CD4-positive, alpha-beta T cell (primary cell): ENCODE data around the gene PHACTR3. TPM values are rescaled to one million over a fixed set of nuclear protein-coding genes. Genes with fewer than 3 reads are reported as not detected.

Experiments used
- ATAC-seq: fragments of 200-7000 bp; cut with Tn5 transposase; one replicate; pipeline ENCODE4 v1.10.0; 2022; ENCODE audit warnings: mild to moderate bottlenecking; ENCODE audit not compliant: poor library complexity
- CTCF ChIA-PET: fragments of 350-600 bp; sonication (Branson Sonifier 250); formaldehyde crosslinking; loops from one replicate; lab custom pipeline; 2021; ENCODE audit warnings: antibody characterized with exemption, inconsistent platforms; lab: Charles Lee
- POLR2A ChIA-PET: fragments of 350-600 bp; sonication (Branson Sonifier 250); formaldehyde crosslinking; loops from one replicate; lab custom pipeline; 2021; ENCODE audit warnings: antibody characterized with exemption, inconsistent platforms; lab: Charles Lee
- DNase-seq, 14 experiments: peaks; one replicate each; pipeline ENCODE4 v3.0.0-alpha.2; 2013 to 2020; ENCODE audit warnings: mixed read lengths in 2 of 14
- H3K27ac ChIP-seq, 2 donors: one replicate each; pipeline versions ENCODE4 v1.5.1 to v1.7.0; 2013; ENCODE audit warnings: low read length in 2 of 2, low read depth in 1 of 2, mild to moderate bottlenecking in 1 of 2
- H3K27me3 ChIP-seq, 2 experiments: 1 replicate in 1 of 2; 2 replicates in 1 of 2; pipeline versions ENCODE4 v1.6.1 to v1.7.0; 2013; ENCODE audit warnings: low read length in 2 of 2, control low read depth in 1 of 2, mild to moderate bottlenecking in 1 of 2, moderate library complexity in 1 of 2; ENCODE audit not compliant: insufficient read depth in 2 of 2, control insufficient read depth in 1 of 2
- H3K36me3 ChIP-seq: one replicate; pipeline ENCODE4 v1.6.1; 2013; ENCODE audit warnings: low read length, control low read depth; ENCODE audit not compliant: insufficient read depth
- H3K4me1 ChIP-seq: one replicate; pipeline ENCODE4 v1.6.1; 2013; ENCODE audit warnings: low read length, control low read depth; ENCODE audit not compliant: insufficient read depth
- H3K4me3 ChIP-seq: one replicate; pipeline ENCODE4 v1.5.1; 2013; ENCODE audit warnings: mild to moderate bottlenecking, low read length, moderate library complexity
- H3K9me3 ChIP-seq, 2 experiments: 1 replicate in 1 of 2; 2 replicates in 1 of 2; pipeline versions ENCODE4 v1.6.1 to v1.7.0; 2013; ENCODE audit warnings: low read length in 2 of 2, mild to moderate bottlenecking in 2 of 2, control low read depth in 1 of 2, moderate library complexity in 1 of 2; ENCODE audit not compliant: control insufficient read depth in 1 of 2, insufficient read depth in 1 of 2
- H3K27ac Mint-ChIP-seq: one replicate; pipeline ENCODE4 v1.8.0; 2020; ENCODE audit warnings: mixed read lengths
- H3K27me3 Mint-ChIP-seq: one replicate; pipeline ENCODE4 v1.8.0; 2021; ENCODE audit warnings: mixed read lengths
- H3K36me3 Mint-ChIP-seq: one replicate; pipeline ENCODE4 v1.8.0; 2021; ENCODE audit warnings: low read depth, mixed read lengths
- H3K4me1 Mint-ChIP-seq: one replicate; pipeline ENCODE4 v1.8.0; 2021; ENCODE audit warnings: low read depth, mixed read lengths
- H3K4me3 Mint-ChIP-seq: one replicate; pipeline ENCODE4 v1.8.0; 2020; ENCODE audit warnings: mild to moderate bottlenecking, mixed read lengths
- H3K9me3 Mint-ChIP-seq: one replicate; pipeline ENCODE4 v1.8.0; 2020; ENCODE audit warnings: mixed read lengths
- CTCF ChIP-seq: fragments of 200-600 bp; IDR thresholded peaks from one replicate; pipeline ENCODE4 v1.8.0; 2022; ENCODE audit warnings: antibody characterized with exemption, mild to moderate bottlenecking
- intact Hi-C, 2 experiments: fragments of 100-400 bp; cut with DNase I in 1 of 2; cut with micrococcal nuclease in 1 of 2; formaldehyde crosslinking; loops; one replicate each; pipeline versions ENCODE4 v1.15.1 to v1.9.0; 2023 to 2025; cut with DNase I, micrococcal nuclease
- total RNA-seq, 174 experiments: library from RNA in 2 of 174; stranded (reverse) in 2 of 174; gene quantifications; one replicate each; pipeline ENCODE4 v1.2.3 and lab custom pipeline; 2021 to 2026

PHACTR3 gene
- total RNA-seq, 2 experiments from 2014 or later = not detected

- Histone ChIP-seq H3K4me1 (no peaks in the 10 kb centered on the region), H3K27ac (no peak overlapping the region), H3K27me3 (peaks cover 0 to 5% of the 10 kb centered on the region in 2 experiments), H3K4me3 (no peak overlapping the region), H3K9me3 (no peaks in the 10 kb centered on the region), H3K36me3 (no peaks in the 10 kb centered on the region)
- Mint-ChIP-seq H3K36me3 (no peaks in the 10 kb centered on the region), H3K4me3 (no peak overlapping the region), H3K27ac (no peak overlapping the region), H3K9me3 (no peaks in the 10 kb centered on the region), H3K27me3 (peaks cover 16% of the 10 kb centered on the region), H3K4me1 (no peaks in the 10 kb centered on the region)
- DNase-seq = no peak
- intact Hi-C loops = no loop called here
- POLR2A ChIA-PET = no interaction called here
- ATAC-seq = no peak
- no peak for TF ChIP-seq CTCF
- CTCF ChIA-PET = no interaction called here
These were observed 124.5 kb downstream of the PHACTR3 start for GRCh38 chr20:59728722-59729430.

GRCh38 chr20:59729506-59729905 is 125.2 kb downstream of the PHACTR3 start:
- Histone ChIP-seq H3K4me3 (no peak overlapping the region), H3K27me3 (peaks cover 0 to 5% of the 10 kb centered on the region in 2 experiments), H3K36me3 (no peaks in the 10 kb centered on the region), H3K9me3 (no peaks in the 10 kb centered on the region), H3K27ac (no peak overlapping the region), H3K4me1 (no peaks in the 10 kb centered on the region)
- Mint-ChIP-seq H3K27ac (no peak overlapping the region), H3K4me3 (no peak overlapping the region), H3K36me3 (no peaks in the 10 kb centered on the region), H3K27me3 (peaks cover 16% of the 10 kb centered on the region), H3K9me3 (no peaks in the 10 kb centered on the region), H3K4me1 (no peaks in the 10 kb centered on the region)
- TF ChIP-seq CTCF = no peak
- DNase-seq (no peak), ATAC-seq (no peak)
- ChIA-PET POLR2A (no interaction called here), CTCF (no interaction called here)
- intact Hi-C loops = no loop called here

GRCh38 chr20:59730722-59731121 is 126.4 kb downstream of the PHACTR3 start:
- Histone ChIP-seq H3K4me3 (no peak overlapping the region), H3K9me3 (no peaks in the 10 kb centered on the region), H3K36me3 (no peaks in the 10 kb centered on the region), H3K27ac (no peak overlapping the region), H3K27me3 (peaks cover 0 to 5% of the 10 kb centered on the region in 2 experiments), H3K4me1 (no peaks in the 10 kb centered on the region)
- peaks cover 16% of the 10 kb centered on the region for H3K27me3 Mint-ChIP-seq
- DNase-seq (no peak), ATAC-seq (no peak)
- no peak overlapping the region for H3K27ac Mint-ChIP-seq
- H3K36me3 Mint-ChIP-seq = no peaks in the 10 kb centered on the region
- CTCF ChIA-PET = no interaction called here
- no peak overlapping the region for H3K4me3 Mint-ChIP-seq
- no peaks in the 10 kb centered on the region for H3K4me1 Mint-ChIP-seq
- POLR2A ChIA-PET = no interaction called here
- intact Hi-C loops = no loop called here
- no peaks in the 10 kb centered on the region for H3K9me3 Mint-ChIP-seq
- no peak for TF ChIP-seq CTCF
